GM12872 (cell line): Measurements from ENCODE around the gene CPVL.

Experiments used
- TF ChIP-seq, protein P1 (sequence below): IDR thresholded peaks from 3 replicates; pipeline ENCODE4 v1.5.1; 2011; ENCODE audit warnings: low read depth, mild to moderate bottlenecking, low read length, moderate library complexity; ENCODE audit not compliant: insufficient read depth

The CPVL gene

DNA sequence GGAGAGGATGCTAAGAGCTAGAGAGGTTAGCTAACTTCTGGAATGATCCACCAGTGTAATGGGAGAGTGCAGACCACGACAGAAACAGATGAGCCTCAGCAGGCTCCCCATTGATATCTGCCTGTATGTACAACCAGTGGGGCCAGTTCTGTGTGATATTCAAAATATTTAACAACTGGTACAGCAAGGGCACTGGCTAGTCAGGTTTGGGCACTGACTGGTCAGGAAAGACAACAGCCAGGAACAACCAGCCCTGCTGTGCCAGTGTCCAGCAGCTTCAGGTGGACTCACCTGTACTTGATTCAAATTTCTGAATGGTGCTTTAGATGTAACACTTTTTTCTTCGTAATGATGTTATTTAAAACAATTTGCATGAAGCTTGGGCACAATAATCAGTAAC lies 182.3 kb downstream of the CPVL start:
- TF ChIP-seq, protein P1, sequence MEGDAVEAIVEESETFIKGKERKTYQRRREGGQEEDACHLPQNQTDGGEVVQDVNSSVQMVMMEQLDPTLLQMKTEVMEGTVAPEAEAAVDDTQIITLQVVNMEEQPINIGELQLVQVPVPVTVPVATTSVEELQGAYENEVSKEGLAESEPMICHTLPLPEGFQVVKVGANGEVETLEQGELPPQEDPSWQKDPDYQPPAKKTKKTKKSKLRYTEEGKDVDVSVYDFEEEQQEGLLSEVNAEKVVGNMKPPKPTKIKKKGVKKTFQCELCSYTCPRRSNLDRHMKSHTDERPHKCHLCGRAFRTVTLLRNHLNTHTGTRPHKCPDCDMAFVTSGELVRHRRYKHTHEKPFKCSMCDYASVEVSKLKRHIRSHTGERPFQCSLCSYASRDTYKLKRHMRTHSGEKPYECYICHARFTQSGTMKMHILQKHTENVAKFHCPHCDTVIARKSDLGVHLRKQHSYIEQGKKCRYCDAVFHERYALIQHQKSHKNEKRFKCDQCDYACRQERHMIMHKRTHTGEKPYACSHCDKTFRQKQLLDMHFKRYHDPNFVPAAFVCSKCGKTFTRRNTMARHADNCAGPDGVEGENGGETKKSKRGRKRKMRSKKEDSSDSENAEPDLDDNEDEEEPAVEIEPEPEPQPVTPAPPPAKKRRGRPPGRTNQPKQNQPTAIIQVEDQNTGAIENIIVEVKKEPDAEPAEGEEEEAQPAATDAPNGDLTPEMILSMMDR = no peak

DNA sequence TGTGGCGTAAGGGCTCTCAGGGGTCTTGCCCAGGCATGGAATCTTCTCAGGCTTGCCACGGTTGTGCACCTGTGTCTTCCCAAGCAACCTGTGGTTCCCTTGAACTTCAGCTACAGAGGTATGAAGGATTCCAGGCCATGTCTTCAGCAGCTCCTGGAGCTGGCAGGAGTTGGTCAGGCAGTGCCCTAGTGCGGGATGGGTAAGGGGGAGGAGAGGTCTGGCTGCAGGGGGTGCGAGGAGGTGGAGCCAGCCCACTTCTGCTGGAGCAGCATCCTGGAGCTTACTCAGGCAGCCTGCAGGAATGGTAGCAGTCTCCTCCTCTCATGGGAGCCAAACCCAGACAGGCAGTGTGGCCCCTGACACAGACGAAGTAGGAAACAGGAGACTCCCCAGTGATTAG lies 184.4 kb downstream of the CPVL start:
- TF ChIP-seq, protein P1 = no peak

DNA sequence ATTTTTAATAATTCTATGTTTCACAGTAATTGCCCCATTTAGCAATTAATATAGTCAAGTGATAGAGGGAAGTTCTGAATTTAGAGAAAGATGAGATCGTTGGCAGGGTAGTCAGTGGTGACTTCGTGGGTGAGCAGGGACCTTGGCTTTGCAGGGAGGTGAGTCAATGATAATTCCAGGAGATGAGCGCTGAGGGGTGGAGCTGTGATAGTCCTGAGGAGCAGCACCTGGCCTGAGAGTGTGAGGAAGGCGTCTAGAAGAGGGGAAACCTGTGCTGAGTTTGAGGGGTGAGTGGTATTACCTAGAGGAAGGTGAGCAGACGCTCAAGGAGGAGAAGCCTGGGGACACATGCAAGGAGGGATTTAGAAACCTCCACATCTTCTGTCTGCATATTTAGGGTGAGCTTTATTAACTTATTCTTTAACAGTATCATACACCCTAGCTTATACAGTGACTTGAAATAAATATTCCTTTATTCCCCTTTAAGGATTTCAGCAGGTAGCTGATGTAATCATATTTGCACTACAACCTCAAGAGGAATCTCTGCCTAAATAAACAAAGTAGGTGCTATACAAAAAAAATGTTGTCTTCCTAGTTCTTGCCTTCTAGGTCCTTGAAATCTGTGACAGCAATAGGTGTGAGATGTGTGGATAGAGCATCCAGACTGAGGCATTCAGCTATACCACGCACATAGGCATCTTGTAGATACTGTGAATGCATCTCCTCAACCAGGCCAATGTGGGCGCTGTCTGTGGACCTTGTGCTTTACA lies 186.1 kb downstream of the CPVL start:
- TF ChIP-seq, protein P1 = no peak

DNA sequence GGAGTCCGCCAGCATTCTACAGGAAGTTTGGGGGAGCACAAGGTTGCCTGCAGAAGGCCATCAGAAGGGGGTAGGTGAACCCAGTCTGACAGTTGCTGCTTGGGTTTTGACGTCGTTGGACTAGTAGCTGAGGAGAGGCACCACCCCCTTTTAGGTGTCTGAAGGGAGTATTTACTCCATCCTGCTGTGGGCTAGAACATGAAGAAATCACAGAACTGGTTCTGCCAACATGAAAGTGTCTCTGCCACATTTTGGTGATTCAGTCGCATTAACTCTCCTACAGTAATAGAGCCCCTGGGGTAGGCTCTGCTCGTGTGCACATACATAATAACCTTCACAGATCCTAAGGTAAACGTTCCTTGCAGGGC lies 187.4 kb downstream of the CPVL start:
- TF ChIP-seq, protein P1 = no peak

DNA sequence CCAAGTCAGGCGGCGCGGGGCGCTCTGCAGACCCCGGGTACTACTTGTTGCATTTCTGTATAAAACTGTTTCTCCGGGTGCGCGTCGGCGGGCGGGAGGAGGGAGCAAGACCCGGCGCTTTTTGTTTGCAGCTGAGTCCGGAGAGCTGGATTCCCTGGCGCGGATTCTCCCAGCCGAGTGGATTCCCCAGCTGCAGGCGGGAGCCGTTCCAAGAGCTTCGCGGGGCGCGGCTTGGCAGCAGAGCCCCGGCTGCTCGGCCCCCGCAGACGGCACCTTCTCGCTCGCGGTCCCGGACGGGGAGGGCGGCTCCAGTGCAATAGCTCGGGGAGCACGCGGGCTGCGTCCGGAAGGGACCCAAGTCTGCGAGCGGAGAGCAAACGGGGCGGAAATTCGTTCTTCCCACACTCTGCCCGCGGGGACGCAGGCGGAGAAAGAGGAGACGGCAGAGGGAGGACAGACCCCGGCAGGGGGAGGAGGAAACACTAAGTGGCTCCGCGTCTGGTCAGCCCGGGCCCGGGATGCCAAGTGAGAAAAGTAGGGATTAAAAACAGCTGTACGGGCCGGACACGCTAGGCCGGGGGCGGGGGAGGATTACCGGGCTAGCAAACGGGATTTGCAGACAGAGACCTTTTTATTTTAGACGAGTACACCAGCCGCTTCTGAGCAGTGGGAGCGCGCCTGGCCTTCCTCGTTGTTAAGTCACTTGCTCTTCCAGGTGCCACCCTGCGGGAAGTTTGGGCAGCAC lies 187.9 kb downstream of the CPVL start, which contains the start of gene TRIL:
Gene TRIL, minus strand, starts transcription at position 96 of the 745 bp plus-strand sequence. CDS start 284 bp downstream, outside the sequence.
- TF ChIP-seq, protein P1 = no peak

DNA sequence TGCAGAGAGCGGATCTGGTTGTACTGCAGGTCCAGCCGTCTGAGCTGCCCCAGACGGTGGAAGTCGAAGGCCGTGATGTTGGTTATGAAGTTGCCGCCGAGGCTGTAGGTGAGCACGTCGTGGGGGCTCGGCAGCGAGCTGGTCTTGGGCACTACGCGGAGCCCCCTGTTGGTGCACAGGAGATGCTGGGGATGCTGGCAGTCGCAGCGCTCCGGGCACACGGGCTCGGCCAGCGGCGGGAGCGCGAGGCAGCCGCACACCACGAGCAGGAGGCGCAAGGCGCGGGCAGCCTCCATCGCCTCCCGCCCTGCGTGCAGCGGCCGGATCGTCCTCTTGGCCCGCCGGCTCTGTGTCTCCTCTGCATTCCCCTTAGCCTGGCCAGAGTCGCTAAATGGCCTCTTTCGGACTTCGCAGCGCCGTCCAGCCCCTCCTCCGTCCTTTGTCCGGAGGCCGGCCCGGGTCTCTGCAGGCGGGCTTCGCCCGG lies 188.5 kb downstream of the CPVL start:
- TF ChIP-seq, protein P1 = no peak

DNA sequence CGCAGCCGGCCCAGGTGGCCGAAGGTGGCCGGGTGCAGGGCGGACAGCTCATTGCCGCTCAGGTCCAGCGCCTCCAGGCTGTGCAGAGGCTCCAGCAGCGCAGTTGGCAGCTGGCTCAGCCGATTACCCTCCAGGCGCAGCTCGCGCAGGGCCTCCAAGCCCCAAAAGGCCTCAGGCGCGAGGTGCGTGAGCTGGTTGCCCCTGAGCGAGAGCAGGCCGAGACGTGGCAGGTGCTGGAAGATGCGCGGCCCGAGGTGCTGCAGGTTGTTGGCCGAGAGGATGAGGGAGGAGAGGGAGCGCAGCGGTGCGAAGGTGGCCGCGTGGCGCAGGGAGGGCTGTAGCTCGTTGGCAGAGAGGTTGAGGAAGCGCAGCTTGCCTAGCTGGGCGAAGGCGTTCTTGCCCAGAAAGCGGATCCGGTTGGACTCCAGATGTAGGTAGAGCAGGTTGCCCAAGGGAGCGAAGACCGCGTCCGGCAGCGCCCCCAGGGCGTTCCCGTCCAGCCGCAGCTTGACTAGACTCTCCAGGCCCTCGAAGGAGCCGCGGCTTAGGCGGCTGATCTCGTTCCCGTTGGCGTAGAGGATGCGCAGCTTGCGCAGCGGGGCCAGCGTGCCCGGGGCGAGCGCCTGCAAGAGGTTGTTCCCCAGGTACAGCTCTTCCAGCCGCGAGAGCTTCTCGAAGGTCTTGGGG lies 189.1 kb downstream of the CPVL start:
- TF ChIP-seq, protein P1 = no peak
